Uterus (tissue), 2 donors: ENCODE data around the gene NUDT5.

Source experiments
- POLR2A ChIP-seq, 2 donors: fragments of 450-650 bp; IDR thresholded peaks; one replicate each; pipeline ENCODE4 v1.6.1; 2016; ENCODE audit warnings: antibody characterized with exemption in 2 of 2, mild to moderate bottlenecking in 1 of 2, moderate library complexity in 1 of 2
- TF ChIP-seq, protein P1 (sequence below), 4 experiments: fragments of 200-600 bp in 2 of 4; fragments of 450-650 bp in 2 of 4; sonication (generic) in 2 of 4; IDR thresholded peaks; one replicate each; pipeline ENCODE4 v1.5.1; 2016 to 2019; ENCODE audit warnings: antibody characterized with exemption in 4 of 4, mild to moderate bottlenecking in 2 of 4, moderate library complexity in 1 of 4

DNA sequence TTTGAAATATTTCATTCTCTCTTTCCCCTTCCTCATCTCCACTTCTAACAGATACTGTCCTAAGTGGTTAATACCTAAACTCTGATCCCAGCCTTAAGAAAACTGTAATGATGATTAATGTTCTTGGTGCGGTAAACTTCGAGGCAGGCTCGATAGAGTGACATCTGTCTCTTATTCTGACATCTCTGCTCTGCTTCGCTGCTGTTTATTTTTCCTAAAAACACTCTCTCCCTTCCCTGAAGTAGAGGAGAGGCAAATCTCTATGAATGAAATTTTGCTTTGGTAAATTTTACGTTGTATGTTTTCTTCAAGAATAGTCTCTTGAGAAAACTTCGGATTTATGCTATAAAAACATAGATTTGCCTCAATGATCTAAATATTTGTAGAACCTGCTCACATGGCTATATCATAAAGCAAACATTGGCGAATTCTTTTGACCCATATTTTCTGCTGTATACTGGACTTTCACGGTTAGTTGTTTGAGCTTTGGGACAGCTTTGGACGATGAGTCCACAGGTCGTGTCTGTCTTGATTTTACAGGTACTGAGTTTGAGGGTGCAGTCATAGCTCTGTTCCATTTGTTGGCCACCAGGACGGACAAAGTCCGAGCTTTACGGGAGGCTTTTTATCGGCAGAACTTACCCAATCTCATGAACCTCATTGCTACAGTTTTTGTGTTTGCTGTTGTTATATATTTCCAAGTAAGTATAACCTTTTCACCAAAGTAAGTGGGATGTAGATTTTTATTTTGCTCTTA lies 39.1 kb downstream of the NUDT5 start:
- TF ChIP-seq, protein P1, sequence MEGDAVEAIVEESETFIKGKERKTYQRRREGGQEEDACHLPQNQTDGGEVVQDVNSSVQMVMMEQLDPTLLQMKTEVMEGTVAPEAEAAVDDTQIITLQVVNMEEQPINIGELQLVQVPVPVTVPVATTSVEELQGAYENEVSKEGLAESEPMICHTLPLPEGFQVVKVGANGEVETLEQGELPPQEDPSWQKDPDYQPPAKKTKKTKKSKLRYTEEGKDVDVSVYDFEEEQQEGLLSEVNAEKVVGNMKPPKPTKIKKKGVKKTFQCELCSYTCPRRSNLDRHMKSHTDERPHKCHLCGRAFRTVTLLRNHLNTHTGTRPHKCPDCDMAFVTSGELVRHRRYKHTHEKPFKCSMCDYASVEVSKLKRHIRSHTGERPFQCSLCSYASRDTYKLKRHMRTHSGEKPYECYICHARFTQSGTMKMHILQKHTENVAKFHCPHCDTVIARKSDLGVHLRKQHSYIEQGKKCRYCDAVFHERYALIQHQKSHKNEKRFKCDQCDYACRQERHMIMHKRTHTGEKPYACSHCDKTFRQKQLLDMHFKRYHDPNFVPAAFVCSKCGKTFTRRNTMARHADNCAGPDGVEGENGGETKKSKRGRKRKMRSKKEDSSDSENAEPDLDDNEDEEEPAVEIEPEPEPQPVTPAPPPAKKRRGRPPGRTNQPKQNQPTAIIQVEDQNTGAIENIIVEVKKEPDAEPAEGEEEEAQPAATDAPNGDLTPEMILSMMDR (IDR thresholded peaks at IDR 0.05), result no peak
- TF ChIP-seq POLR2A (IDR thresholded peaks at IDR 0.05), result no peak
